HG02588 (cell line): ENCODE measurements around the gene PTRHD1.
"Not testable (repeated sequence)": the region's sequence is repeated elsewhere in the genome, so short reads cannot be mapped to it uniquely, and the experiment has no call there.

ENCODE experiments used
- ATAC-seq: cut with Tn5 transposase; IDR thresholded peaks from one replicate; pipeline ENCODE4 v1.9.1; 2021; ENCODE audit warnings: mild to moderate bottlenecking, moderate library complexity; ENCODE audit not compliant: unreplicated experiment

The PTRHD1 gene

DNA sequence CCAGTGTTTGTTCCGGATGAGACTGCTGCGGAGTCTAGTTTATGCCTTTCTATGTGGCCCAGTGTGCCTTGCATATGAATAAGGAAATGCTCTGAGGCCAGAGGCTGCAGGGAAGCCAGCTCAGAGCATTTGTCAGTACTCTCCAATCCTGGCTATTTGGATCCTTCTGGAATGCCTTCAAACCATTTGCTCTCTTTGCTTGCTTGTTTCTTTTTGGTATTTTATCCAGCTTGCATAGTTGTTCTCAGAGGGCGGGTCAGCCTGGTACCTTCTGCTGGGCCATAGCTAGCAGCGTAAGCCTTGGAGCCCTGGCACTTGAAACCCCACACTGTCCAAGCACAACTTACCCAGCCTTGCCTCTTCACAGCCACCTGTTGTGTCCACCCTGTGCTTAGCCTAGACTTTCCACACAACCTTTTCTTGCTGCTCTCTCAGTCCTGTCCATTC, 20.5 kb upstream of the PTRHD1 start:
- no peak for ATAC-seq

DNA sequence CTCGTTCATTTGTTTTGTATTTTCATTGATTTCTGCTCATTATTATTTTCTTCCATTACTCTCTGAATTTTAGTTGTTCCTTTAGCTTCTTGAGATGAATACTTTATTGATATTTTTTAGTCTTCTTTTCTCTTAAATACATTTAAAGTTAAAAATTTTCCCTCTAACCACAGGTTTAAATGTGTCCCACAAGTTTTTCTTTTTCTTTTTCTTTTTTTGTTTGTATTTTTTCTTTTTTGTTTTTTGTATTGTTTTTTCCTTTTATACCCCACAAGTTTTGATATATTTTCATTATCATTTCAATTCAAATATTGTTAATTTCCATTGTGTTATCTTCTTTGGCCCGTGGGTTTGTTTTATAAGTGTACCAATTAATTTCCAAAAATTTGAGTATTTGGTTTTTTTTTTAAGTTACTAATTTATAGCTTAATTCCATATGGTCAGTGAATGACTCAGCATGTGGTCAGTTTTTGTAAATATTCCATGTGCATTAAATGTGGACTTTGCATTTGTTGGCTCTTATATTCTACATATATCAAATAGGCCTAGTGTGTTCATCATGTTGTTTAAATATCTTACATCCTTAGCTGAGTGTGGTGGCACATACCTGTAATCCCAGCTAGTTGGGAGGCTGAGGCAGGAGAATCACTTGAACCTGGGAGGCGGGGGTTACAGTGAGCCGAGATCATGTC, 16.3 kb upstream of the PTRHD1 start:
- ATAC-seq = no peak

DNA sequence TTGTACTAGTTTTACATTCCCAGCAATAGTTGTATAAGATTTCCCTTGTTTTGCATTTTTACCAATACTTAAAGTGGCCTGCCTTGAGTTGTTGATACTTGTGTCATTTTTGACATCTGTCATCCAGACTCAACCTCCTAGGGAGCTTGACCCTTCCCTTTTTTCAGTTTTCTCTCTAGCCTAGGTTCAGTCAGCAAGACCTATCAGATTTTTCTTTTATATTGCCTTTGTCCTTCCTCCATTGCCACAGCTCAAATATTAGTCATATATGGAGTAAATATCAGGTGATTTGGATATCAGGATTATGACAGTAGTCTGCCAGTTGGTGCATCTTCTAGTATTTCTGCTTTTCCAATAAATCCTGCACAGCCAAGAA, 13.5 kb upstream of the PTRHD1 start:
- no peak for ATAC-seq

DNA sequence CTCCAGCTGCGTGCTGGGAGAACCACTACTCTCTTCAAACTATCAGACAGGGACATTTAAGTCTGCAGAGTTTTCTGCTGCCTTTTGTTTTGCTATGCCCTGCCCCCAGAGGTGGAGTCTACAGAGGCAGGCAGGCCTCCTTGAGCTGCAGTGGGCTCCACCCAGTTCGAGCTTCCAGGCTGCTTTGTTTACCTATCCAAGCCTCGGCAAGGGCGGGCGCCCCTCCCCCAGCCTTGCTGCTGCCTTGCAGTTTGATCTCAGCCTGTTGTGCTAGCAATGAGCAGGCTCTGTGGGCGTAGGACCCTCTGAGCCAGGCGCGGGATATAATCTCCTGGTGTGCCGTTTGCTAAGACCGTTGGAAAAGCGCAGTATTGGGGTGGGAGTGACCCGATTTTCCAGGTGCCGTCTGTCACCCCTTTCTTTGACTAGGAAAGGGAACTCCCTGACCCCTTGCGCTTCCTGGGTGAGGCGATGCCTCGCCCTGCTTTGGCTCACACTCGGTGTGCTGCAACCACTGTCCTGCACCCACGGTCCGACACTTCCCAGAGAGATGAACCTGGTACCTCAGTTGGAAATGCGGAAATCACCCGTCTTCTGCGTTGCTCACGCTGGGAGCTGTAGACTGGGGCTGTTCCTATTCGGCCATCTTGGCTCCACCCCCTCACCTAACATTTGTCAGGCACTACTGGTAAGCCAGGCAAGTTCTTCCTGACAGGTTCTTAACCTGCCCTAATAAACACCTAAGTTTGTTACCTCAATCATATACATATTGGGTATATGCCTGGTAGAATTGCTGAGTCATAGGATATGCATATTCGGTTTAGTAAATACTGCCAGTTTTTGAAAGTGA, 12.8 kb upstream of the PTRHD1 start:
- ATAC-seq = not testable (repeated sequence)

DNA sequence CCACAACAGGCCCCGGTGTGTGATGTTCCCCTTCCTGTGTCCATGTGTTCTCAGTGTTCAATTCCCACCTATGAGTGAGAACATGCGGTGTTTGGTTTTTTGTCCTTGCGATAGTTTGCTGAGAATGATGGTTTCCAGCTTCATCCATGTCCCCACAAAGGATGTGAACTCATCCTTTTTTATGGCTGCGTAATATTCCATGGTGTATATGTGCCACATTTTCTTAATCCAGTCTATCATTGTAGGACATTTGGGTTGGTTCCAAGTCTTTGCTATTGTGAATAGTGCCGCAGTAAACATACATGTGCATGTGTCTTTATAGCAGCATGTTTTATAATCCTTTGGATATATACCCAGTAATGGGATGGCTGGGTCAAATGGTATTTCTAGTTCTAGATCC, 7.3 kb upstream of the PTRHD1 start:
- ATAC-seq = not testable (repeated sequence)

DNA sequence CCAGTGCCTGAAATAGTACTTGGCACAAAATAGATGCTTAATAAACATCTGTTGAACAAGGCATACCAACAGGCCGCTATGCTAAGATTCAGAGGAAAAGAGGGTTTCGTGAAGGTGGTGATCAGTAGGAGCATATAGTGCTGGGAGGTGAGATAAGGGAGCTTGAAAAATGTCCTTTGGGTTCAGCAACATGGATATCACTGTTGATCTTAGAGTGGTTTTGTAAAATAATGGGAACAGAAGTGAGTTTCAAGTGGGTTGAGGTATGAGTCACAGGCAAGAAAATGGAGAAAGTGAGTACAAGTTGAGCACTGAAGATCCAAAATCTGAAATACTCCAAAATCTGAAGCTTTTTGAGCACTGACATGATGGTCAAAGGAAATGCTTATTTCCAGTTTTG, 4.5 kb upstream of the PTRHD1 start:
- ATAC-seq = no peak

DNA sequence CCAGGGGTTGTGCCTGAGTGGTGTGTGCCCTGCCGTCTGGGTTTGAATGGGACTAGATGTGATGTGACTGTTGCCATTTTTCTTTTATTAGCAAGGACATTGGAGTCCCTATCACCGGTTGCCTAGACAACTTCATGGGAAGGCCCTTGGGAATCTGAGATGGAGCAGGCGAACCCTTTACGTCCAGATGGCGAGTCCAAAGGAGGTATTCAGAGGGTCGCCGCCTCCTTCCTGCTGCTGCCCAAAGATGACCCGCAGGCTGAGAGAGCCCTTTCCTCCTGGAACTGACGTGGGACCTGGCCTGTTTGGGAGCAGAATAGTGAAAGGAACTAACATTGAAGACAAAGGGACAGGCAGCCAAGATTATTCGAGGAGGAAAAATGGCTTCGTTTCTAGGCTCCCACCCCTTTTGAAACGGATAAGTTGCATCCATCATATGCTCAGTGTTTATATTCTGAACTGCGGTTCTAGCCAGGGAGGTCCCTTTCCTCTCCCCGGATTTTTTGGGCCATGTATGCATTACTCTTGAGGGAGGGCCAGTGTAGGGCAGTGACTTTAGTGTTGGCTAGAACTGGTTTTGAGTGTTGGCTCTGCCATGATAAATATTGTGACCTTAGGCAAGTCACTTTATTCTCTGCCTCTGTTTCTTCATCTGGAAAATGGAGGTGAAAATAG, 707 bp upstream of the PTRHD1 start:
- ATAC-seq = no peak

DNA sequence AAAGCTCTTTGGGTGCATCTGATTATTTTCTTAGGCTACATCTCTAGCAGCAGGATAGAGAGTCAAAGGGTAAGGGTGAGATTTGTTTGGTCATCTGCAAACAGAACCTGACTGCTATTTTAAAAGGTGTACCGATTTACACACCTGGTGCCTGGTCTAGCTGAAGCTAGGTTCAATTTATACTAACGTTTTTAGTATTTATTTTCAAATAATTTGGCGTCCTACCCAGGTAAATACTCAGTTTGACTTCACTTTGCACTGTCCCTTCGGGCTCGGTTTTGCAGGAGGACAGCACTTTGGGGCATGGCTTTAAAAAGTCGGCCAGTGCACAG, 683 bp downstream of the PTRHD1 start:
- ATAC-seq = no peak

DNA sequence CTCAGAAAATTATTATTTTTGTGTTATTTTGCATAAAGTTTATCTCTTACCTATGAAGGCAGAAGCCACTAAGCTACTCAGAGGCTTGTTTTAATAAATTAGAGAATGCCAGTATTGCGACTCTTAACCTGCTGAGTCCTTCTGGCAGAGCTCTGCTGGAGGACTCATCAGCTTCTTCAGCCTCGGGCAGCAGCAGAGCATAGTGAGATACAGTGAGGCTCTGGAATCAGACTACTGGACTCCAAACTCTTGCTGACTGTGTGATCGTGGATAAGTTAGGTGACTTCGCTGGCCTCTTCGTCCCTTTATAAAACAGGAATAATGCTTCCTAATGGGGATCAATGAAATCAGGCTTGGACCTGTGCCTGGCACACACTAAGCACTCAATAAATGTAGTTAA, 1.7 kb downstream of the PTRHD1 start:
- no peak for ATAC-seq

DNA sequence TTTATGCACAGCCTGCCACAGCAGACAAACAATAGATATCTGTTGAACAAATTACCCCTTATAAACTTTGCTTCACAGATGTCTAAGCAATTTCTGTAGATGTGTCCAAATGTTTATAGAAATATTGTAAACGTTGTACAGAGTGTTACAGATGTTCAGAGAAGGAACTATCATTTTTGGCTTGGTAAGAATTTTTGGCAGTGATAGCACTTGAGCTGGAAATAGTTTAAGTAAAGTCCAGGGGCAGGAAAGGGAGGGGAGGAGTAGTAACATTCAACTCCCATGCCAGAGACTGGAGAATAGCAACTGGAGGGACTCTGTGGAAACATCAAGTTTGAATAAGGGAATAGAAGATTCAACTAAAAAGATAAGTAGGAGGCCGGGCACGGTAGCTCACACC, 4.4 kb downstream of the PTRHD1 start:
- no peak for ATAC-seq

DNA sequence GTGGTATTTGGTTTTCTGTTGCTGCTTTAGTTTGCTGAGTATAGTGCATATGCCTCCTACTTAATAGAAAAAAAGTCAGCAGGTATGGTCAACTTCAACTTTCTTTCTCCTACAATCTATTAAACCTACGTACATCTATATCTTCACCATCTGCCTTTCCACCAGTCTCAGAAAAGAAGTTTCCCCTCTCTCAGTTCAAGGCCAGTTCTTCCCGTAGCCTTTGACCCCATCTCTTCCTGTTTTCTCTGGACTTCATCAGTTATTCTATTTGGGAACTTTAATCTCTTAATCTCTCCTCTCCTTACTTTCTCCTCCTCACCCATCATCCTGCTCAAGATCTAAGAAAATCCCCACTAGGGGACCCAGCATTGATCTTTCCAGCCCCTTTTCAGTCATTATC, 5.7 kb downstream of the PTRHD1 start:
- ATAC-seq = no peak

DNA sequence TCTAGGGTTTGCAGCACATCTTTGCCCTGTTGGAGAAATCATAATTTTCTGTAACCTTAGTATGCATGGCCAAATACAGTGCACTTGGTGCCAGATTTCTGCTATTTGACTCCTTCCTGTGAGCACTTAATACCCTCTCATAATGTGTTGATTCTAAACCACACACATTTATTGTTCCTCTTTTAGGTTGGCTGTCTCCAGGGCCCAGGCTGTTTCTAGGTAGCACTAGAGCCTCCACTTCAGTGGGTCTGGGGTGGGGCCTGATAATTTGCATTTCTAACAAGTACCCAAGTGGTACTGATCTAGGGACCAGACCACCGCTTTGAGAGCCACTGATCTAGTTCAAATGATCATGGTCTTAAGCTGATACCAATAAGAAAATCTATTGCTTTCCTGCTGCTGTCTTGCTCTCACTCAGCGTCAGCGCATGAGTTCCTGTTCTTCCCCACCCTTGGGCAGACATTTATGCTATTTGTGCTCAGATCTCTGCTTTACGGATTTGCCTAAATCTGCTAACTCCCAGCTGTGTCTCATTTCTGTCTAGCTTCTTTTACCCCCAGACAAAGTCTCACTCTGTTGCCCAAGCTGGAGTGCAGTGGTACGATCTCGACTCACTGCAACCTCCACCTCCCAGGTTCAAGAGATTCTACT, 7.4 kb downstream of the PTRHD1 start:
- ATAC-seq = no peak

DNA sequence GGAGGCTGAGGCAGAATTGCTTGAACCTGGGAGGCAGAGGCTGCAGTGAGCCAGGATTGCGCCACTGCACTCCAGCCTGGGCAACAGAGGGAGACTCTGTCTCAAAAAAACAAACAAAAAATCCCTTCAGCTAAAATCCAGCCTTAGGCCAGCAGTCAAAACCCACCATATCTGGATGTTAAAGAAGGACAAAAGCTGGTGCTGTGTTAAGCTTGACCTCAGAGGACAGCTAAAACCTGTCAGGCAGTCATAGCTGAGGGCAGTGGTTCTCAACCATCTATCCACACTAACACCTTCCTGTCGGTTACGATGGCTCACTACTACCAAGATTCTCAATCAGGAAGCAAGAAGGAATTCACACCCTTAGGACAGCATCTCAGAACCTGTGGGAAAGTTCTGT, 9.6 kb downstream of the PTRHD1 start:
- ATAC-seq = no peak

DNA sequence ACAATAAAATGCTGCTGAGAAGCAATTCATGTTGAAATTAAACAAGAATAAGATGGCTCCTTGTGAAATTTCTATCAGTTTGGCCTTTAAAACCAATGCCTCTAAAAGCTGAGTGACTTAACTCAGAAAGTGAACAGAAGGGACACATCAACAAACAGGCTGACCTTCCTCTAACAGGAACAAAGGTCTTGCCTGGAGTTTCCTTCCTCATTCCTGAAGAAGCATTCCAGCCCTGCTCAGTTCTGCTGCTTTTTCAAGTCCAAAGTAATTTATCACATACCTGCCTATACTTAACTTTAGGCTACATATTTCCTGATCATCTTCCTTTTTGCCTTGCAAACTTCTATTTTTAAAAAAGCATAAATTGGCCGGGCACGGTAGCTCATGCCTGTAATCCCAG, 14.1 kb downstream of the PTRHD1 start:
- no peak for ATAC-seq

DNA sequence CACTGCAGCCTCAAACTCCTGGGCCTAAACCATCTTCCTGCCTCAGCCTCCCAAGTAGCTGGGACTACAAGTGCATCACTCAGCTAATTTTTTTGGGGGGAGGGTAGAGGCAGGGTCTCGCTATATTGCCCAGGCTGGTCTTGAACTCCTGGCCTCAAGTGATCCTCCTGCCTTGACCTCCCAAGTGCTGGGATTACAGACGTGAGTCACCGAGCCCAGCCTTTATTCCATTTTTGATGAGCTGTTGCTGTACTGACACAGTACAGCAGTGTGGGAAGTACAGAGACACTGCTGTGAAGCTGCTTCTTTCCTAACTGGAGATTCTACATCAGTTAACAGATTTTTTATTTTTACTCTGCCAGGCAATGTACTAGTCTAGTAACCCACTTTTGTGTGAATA, 18.8 kb downstream of the PTRHD1 start:
- no peak for ATAC-seq

DNA sequence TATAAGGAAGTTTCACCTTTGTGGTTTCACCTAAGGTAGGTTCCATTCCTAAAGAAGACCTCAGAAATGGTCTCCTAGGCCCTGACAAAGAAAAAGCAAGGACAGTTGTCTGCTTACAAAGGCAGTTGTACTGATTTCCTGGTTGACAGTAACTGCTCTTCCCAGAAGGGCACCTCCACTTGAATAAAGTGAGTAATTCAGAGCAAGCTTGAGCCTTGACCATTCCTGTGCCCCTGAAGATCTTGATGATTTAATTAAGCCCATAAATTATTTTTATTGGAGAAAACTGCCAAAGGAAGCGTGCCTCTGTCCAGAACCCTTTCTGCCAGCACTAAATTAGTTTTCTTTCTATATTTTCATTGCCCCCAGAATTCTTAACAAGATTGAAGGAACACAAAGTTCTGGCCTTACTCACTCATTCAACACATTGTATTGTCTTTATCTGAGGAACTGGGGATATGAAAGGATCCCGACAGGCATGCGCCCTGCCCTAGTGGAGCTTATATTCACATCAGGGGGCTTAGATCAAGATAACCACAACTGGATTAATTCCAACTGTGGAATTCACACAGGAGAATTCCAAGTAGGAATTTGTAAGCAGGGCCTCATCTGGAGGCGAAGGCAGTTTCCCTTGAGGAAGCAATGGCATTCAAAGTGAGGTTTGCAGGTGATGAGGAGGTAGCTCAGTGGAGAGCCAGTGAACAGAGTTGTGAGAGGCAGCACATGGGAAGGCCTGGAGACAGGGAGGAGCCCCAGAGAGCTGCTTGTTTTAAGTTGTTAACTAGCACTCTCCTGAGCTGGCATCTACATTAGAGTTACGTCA, 21.2 kb downstream of the PTRHD1 start:
- no peak for ATAC-seq

DNA sequence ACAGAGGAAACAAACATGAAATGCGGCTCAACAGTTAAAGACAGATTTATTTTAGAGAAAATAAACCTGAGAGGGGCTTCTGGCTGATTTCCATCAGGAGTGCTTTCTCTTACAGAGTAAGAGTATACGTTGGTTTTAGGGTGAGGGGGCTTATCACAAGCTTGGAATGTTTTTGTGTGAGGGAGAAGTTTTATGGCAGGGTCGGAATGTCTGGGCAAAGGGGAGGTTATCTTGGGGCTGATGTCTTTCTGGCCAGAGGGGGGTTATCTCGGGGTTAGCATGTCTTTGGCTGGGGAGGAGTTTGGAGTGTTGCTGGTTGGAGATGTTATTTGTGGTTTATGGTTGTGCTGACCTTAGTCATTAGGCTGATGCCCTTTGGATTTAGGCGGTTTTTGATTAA, 22.1 kb downstream of the PTRHD1 start:
- ATAC-seq = no peak

DNA sequence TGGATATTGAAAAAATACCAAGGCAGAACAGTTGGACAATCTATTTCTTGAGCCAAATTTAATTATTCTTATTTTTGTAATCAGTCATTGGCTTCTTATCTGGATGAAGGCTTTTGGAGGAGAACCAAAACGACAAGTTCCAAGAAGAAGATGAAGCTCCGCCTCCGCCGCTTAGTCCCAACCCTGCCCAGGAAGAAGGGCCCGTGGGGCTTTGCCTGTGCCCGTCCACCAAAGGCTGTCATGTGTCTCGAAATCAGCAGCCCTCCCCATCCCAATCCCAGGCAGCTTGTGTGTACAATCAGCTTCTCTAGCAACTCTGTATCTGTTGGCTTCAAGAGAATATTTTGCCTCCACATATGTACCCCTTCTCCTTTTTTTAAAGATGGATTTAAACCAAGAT, 24.6 kb downstream of the PTRHD1 start:
- ATAC-seq = no peak

DNA sequence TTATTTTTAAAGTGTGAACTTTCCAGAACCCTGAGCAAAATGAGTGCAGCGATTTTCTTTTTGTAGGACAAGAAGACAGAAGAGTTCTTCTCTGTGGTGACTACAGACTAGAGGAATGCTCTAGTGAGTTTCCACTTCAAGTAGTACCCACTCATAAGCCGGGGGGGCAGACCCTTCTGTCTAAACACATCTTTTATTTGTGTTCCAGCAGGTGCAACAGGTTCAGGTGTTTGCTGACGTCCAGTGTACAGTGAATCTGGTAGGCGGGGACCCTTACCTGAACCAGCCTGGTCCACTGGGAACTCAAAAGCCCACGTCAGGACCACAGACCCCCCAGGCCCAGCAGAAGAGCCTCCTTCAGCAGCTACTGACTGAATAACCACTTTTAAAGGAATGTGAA, 25.2 kb downstream of the PTRHD1 start:
- ATAC-seq = no peak

DNA sequence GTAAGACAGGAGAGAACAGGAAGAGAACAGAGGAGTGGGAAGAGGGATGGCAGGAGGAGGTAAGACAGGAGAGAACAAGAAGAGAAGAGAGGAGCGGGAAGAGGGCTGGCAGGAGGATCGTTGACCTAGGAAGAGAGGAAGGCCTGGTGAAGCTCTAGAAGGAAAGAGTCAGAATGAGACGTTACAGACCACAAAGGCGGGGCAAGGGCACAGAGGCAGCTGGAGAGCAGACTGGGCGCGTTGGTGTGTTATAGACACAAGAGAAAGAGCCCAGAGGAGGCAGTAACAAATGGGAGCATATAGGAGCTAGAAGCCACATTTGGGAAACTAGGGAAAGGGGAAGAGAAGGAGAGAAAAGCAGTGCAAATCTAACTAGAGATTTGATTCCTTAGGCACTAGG, 26.6 kb downstream of the PTRHD1 start:
- ATAC-seq = no peak

DNA sequence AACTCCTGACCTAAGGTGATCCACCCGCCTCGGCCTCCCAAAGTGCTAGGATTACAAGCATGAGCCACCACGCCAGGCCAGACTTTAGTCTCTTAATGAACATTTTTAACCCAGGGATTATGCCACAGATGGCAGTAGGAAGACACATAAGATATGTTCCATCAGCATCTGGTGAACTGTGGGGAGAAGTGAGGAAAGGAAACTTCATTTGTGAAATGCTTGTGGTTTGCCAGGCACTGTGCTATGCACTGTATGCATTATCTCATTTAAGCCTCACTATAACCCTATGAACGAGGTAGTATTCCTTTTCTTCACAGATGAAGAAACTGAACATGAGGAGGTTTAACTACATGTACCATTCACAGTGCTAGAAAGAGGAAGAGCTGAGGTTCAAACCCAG, 29.3 kb downstream of the PTRHD1 start:
- no peak for ATAC-seq
